ENCODE results near the gene MT1A. TPM values are rescaled to one million over a fixed set of nuclear protein-coding genes. Genes with fewer than 3 reads are reported as not detected.

The MT1A gene
- total RNA-seq, 1 donor = not detected

DNA sequence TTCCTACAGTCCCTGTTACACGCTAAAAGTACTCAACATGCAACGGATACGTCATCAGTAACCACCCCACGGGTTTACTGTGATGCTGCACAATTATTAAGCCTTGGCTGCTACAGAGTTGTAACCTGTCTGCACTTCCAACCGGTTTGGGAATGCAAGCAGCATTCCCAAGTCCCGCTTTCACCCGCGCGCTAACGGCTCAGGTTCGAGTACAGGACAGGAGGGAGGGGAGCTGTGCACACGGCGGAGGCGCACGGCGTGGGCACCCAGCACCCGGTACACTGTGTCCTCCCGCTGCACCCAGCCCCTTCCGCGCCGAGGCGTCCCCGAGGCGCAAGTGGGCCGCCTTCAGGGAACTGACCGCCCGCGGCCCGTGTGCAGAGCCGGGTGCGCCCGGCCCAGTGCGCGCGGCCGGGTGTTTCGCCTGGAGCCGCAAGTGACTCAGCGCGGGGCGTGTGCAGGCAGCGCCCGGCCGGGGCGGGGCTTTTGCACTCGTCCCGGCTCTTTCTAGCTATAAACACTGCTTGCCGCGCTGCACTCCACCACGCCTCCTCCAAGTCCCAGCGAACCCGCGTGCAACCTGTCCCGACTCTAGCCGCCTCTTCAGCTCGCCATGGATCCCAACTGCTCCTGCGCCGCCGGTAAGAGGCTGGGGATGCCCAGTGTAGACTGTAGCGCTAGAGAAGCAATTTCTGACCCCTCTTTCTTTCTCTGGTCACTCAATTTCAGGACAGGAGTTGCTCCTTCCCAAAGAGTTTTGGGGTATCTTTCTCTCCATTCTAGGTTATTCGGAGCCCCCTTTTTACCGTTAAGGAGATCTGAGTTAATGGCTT is 30.2 kb upstream of the MT1A start, which contains the start of gene MT2A:
TSS of gene MT2A (plus strand) at position 542 of the 833 bp plus-strand sequence. CDS start at position 614, 72 bp downstream.
- no peak for TF ChIP-seq CTCF (IDR thresholded peaks at IDR 0.05; ENCODE audit: extremely low read depth, low read depth, low read length)
- no peaks in the 10 kb centered on the region for H4K20me1 ChIP-seq (ENCODE audit: insufficient read depth, low read length)
- peak within 1 kb of the TSS; percentile 47 for H2AFZ ChIP-seq (ENCODE audit: low read length)
- H3K36me3 ChIP-seq (ENCODE audit: insufficient read depth, low read length) = no peaks in the 10 kb centered on the region
- DNase-seq (ENCODE audit: insufficient read length, low spot score, missing footprints) = peak; percentile 95
- peak within 1 kb of the TSS; percentile 79 for H3K4me3 ChIP-seq (ENCODE audit: insufficient read depth, low read length)
- no peaks in the 10 kb centered on the region for H3K79me2 ChIP-seq (ENCODE audit: insufficient read depth, low read length)
- no peaks in the 10 kb centered on the region for H3K27me3 ChIP-seq (ENCODE audit: insufficient read depth, low read length)
- peak within 1 kb of the TSS; percentile 98 for H3K27ac ChIP-seq (ENCODE audit: low read depth, low read length)
- H3K4me1 ChIP-seq (ENCODE audit: insufficient read depth, low read length) = peaks cover 66% of the 10 kb centered on the region
- peak within 1 kb of the TSS; percentile 83 for H3K4me2 ChIP-seq (ENCODE audit: insufficient read depth, low read length)
- H3K9me3 ChIP-seq (ENCODE audit: low read depth, low read length) = no peaks in the 10 kb centered on the region

DNA sequence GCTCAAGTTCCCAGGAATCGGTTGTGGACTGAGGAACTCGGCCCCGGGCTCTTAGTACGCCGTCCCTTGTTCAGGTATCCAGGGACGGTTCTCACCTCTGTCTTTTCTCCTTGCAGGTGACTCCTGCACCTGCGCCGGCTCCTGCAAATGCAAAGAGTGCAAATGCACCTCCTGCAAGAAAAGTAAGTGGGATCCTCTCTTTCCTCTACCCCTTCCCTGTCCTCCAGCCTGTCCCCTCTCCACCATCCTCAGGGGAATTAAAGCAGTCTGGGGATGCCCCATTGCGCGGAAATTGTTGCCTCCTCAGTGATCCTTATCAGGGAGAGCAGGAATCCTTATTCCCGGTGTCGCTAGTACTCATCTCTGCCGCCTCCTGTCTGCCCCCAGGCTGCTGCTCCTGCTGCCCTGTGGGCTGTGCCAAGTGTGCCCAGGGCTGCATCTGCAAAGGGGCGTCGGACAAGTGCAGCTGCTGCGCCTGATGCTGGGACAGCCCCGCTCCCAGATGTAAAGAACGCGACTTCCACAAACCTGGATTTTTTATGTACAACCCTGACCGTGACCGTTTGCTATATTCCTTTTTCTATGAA is 29.5 kb upstream of the MT1A start:
- Histone ChIP-seq H3K4me1 (ENCODE audit: insufficient read depth, low read length) (peaks cover 70% of the 10 kb centered on the region), H4K20me1 (ENCODE audit: insufficient read depth, low read length) (no peaks in the 10 kb centered on the region)

DNA sequence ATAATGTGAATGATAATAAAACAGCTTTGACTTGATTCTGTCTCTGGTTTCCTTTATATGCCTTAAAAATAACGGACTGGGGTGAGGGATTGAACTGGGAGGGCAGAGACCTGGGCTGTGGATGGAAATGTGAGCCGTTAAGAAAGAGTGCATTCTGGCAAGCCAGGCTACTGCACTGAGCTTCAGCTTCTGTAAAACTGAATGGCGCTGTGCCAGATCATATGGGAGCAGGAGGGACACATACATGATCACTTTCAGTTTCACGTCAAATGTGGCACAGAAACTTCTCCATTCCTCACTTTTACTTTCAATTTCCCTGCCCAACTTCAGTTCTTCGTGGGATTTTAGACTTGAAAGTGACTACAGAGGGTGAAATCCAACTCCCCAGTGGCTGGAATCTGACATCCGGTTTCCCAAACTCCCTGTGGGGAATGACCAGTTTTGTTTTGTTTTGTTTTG is 29.0 kb upstream of the MT1A start:
- Histone ChIP-seq H3K79me2 (ENCODE audit: insufficient read depth, low read length) (no peaks in the 10 kb centered on the region), H3K4me2 (ENCODE audit: insufficient read depth, low read length) (peak overlapping the region; percentile 83), H2AFZ (ENCODE audit: low read length) (no peak overlapping the region), H3K9me3 (ENCODE audit: low read depth, low read length) (no peaks in the 10 kb centered on the region), H3K36me3 (ENCODE audit: insufficient read depth, low read length) (no peaks in the 10 kb centered on the region), H3K27me3 (ENCODE audit: insufficient read depth, low read length) (no peaks in the 10 kb centered on the region), H3K27ac (ENCODE audit: low read depth, low read length) (peak overlapping the region; percentile 98), H3K4me1 (ENCODE audit: insufficient read depth, low read length) (peaks cover 76% of the 10 kb centered on the region), H3K4me3 (ENCODE audit: insufficient read depth, low read length) (peak overlapping the region; percentile 79), H4K20me1 (ENCODE audit: insufficient read depth, low read length) (no peaks in the 10 kb centered on the region)
- TF ChIP-seq CTCF (IDR thresholded peaks at IDR 0.05; ENCODE audit: extremely low read depth, low read depth, low read length) = no peak
- DNase-seq (ENCODE audit: insufficient read length, low spot score, missing footprints) = peak; percentile 86

More for the DNA sequence above, 29.5 kb upstream of the MT1A start:
- peak overlapping the region; percentile 45 for H2AFZ ChIP-seq (ENCODE audit: low read length)
- H3K27ac ChIP-seq (ENCODE audit: low read depth, low read length) = peak overlapping the region; percentile 98
- no peak for TF ChIP-seq CTCF (IDR thresholded peaks at IDR 0.05; ENCODE audit: extremely low read depth, low read depth, low read length)
- H3K4me2 ChIP-seq (ENCODE audit: insufficient read depth, low read length) = peak overlapping the region; percentile 83
- no peak for DNase-seq (ENCODE audit: insufficient read length, low spot score, missing footprints)
- no peaks in the 10 kb centered on the region for H3K9me3 ChIP-seq (ENCODE audit: low read depth, low read length)
- H3K4me3 ChIP-seq (ENCODE audit: insufficient read depth, low read length) = peak overlapping the region; percentile 79
- H3K27me3 ChIP-seq (ENCODE audit: insufficient read depth, low read length) = no peaks in the 10 kb centered on the region
- H3K79me2 ChIP-seq (ENCODE audit: insufficient read depth, low read length) = no peaks in the 10 kb centered on the region
- no peaks in the 10 kb centered on the region for H3K36me3 ChIP-seq (ENCODE audit: insufficient read depth, low read length)

All from osteoblast (primary cell).